Stimulated activated CD8-positive, alpha-beta memory T cell treated with anti-CD3 and anti-CD28 coated beads, Interleukin-4, amount 100 ng/mL, for 48 hours (primary cell): ENCODE data around the gene NRG4.
"Not testable (repeated sequence)": the region's sequence is repeated elsewhere in the genome, so short reads cannot be mapped to it uniquely, and the experiment has no call there.

ENCODE experiments used
- DNase-seq: peaks from one replicate; pipeline ENCODE4 v3.0.0-alpha.2; 2020

NRG4 gene

GRCh38 chr15:76011627-76012551 is at the start of gene NRG4:
Gene NRG4 (minus strand): TSS chr15:76012424. CDS start chr15:76011230, 1,194 bp downstream.
- DNase-seq: no peak

- no peak for DNase-seq
Measured at GRCh38 chr15:76061700-76062099, 49.5 kb upstream of the NRG4 start.

GRCh38 chr15:76060118-76060989 is 48.1 kb upstream of the NRG4 start:
- DNase-seq: peak; percentile 54

GRCh38 chr15:76059320-76060117 is 47.3 kb upstream of the NRG4 start, which contains the start of gene TMEM266:
Gene TMEM266 (plus strand): TSS chr15:76059985. CDS start chr15:76134264, 74,279 bp downstream.
- DNase-seq: peak; percentile 33

- peak; percentile 51 for DNase-seq
Measured at GRCh38 chr15:76058714-76059319, 46.6 kb upstream of the NRG4 start.

GRCh38 chr15:76057332-76058000 is 45.2 kb upstream of the NRG4 start:
- DNase-seq: peak; percentile 56

GRCh38 chr15:76056931-76057330 is 44.7 kb upstream of the NRG4 start:
- DNase-seq: no peak

- DNase-seq: not testable (repeated sequence)
Measured at GRCh38 chr15:76054201-76054600, 42.0 kb upstream of the NRG4 start.

GRCh38 chr15:76038512-76038911 is 26.3 kb upstream of the NRG4 start:
- no peak for DNase-seq

- no peak for DNase-seq
Measured at GRCh38 chr15:76035593-76035992, 23.4 kb upstream of the NRG4 start.

GRCh38 chr15:76034111-76034510 is 21.9 kb upstream of the NRG4 start:
- DNase-seq: no peak

GRCh38 chr15:76033438-76033837 is 21.2 kb upstream of the NRG4 start:
- no peak for DNase-seq

GRCh38 chr15:76032046-76032445 is 19.8 kb upstream of the NRG4 start:
- no peak for DNase-seq

GRCh38 chr15:76024021-76024768 is 12.0 kb upstream of the NRG4 start:
- no peak for DNase-seq

GRCh38 chr15:76013470-76013869 is 1.2 kb upstream of the NRG4 start:
- DNase-seq: not testable (repeated sequence)

- DNase-seq: no peak
Measured at GRCh38 chr15:76010613-76011012, 1.6 kb downstream of the NRG4 start.

- DNase-seq: no peak
Measured at GRCh38 chr15:76006136-76006778, 6.0 kb downstream of the NRG4 start.

- DNase-seq: no peak
Measured at GRCh38 chr15:76003364-76003763, 8.9 kb downstream of the NRG4 start.

- DNase-seq: no peak
Measured at GRCh38 chr15:75995611-75996010, 16.6 kb downstream of the NRG4 start.

- DNase-seq: no peak
Measured at GRCh38 chr15:75994220-75994619, 18.0 kb downstream of the NRG4 start.
